ENCODE results near the gene GSG1L.

GSG1L gene

GRCh38 chr16:27740496-27741201, 322.9 kb downstream of the GSG1L start:
- no peak for TF ChIP-seq CTCF (conservative IDR thresholded peaks at IDR 0.05; ENCODE audit: low read length)
- no peak overlapping the region for H3K4me3 ChIP-seq (ENCODE audit: low read length)
- DNase-seq (ENCODE audit: low read depth) = no peak

- DNase-seq (ENCODE audit: low read depth) = no peak
- H3K4me3 ChIP-seq (ENCODE audit: low read length) = no peak overlapping the region
- TF ChIP-seq CTCF (conservative IDR thresholded peaks at IDR 0.05; ENCODE audit: low read length) = no peak
Measured at GRCh38 chr16:27739606-27740357, 323.7 kb downstream of the GSG1L start.

GRCh38 chr16:27738596-27738995, 324.9 kb downstream of the GSG1L start:
- no peak for DNase-seq (ENCODE audit: low read depth)
- H3K4me3 ChIP-seq (ENCODE audit: low read length) = no peak overlapping the region
- TF ChIP-seq CTCF (conservative IDR thresholded peaks at IDR 0.05; ENCODE audit: low read length) = no peak

All from AG10803 (cell line).